Mesendoderm (in vitro differentiated cells): Measurements from ENCODE around the gene CD47.

Source experiments
- DNase-seq: peaks from one replicate; pipeline ENCODE4 v3.0.0; 2013
- H2AK5ac ChIP-seq: 2 replicates; pipeline ENCODE4 v1.6.1; 2013; ENCODE audit warnings: low read length, inconsistent platforms
- H2BK120ac ChIP-seq: 2 replicates; pipeline ENCODE4 v1.6.1; 2013; ENCODE audit warnings: low read depth, mild to moderate bottlenecking, low read length, moderate library complexity, mixed read lengths
- H2BK15ac ChIP-seq: replicated peaks from 2 replicates; pipeline ENCODE4 v1.6.1; 2013; ENCODE audit warnings: low read depth, mild to moderate bottlenecking, moderate library complexity
- H2BK5ac ChIP-seq: 2 replicates; pipeline ENCODE4 v1.6.1; 2013; ENCODE audit warnings: low read length, inconsistent platforms
- H3K18ac ChIP-seq: 2 replicates; pipeline ENCODE4 v1.6.1; 2013; ENCODE audit warnings: mild to moderate bottlenecking, low read length, mixed read lengths
- H3K23ac ChIP-seq: one replicate; pipeline ENCODE4 v1.6.1; 2013; ENCODE audit warnings: low read length
- H3K27ac ChIP-seq: 2 replicates; pipeline ENCODE4 v1.5.1; 2013; ENCODE audit warnings: low read depth, mild to moderate bottlenecking, inconsistent platforms, low read length, moderate library complexity
- H3K27me3 ChIP-seq: 2 replicates; pipeline ENCODE4 v1.6.1; 2013; ENCODE audit warnings: low read length, control low read depth, mild to moderate bottlenecking, inconsistent platforms; ENCODE audit not compliant: insufficient read depth, poor library complexity
- H3K36me3 ChIP-seq: 2 replicates; pipeline ENCODE4 v1.6.1; 2013; ENCODE audit warnings: low read length, inconsistent platforms; ENCODE audit not compliant: control insufficient read depth, insufficient read depth
- H3K4ac ChIP-seq: one replicate; pipeline ENCODE4 v1.6.1; 2013; ENCODE audit warnings: low read depth, mild to moderate bottlenecking, low read length, moderate library complexity
- H3K4me1 ChIP-seq: 2 replicates; pipeline ENCODE4 v1.6.1; 2013; ENCODE audit warnings: low read depth, low read length, inconsistent platforms; ENCODE audit not compliant: control insufficient read depth
- H3K4me2 ChIP-seq: 2 replicates; pipeline ENCODE4 v1.6.1; 2013; ENCODE audit warnings: low read length
- H3K4me3 ChIP-seq: 2 replicates; pipeline ENCODE4 v1.5.1; 2013; ENCODE audit warnings: mild to moderate bottlenecking, low read length
- H3K56ac ChIP-seq: one replicate; pipeline ENCODE4 v1.6.1; 2013; ENCODE audit warnings: low read length
- H3K79me1 ChIP-seq: 2 replicates; pipeline ENCODE4 v1.6.1; 2013; ENCODE audit warnings: low read length, inconsistent platforms
- H3K79me2 ChIP-seq: 2 replicates; pipeline ENCODE4 v1.6.1; 2013; ENCODE audit warnings: mild to moderate bottlenecking, low read length; ENCODE audit not compliant: control insufficient read depth, insufficient read depth
- H3K9ac ChIP-seq: 2 replicates; pipeline ENCODE4 v1.6.1; 2013; ENCODE audit warnings: low read length, inconsistent platforms
- H4K5ac ChIP-seq: one replicate; pipeline ENCODE4 v1.6.1; 2013; ENCODE audit warnings: low read length
- H4K8ac ChIP-seq: one replicate; pipeline ENCODE4 v1.6.1; 2013; ENCODE audit warnings: low read depth, mild to moderate bottlenecking, control low read depth, low read length, moderate library complexity
- WGBS: extraction: QIAGEN DNeasy Blood & Tissue Kit; methylation state at CpG from one replicate; pipeline ENCODE4 v1.1.7; 2013; ENCODE audit warnings: low lambda C conversion rate, missing lambda C conversion rate; ENCODE audit not compliant: insufficient coverage; ENCODE audit errors: extremely low coverage; 5-methylcytosine and 5-hydroxymethylcytosine counted together

The CD47 gene

DNA sequence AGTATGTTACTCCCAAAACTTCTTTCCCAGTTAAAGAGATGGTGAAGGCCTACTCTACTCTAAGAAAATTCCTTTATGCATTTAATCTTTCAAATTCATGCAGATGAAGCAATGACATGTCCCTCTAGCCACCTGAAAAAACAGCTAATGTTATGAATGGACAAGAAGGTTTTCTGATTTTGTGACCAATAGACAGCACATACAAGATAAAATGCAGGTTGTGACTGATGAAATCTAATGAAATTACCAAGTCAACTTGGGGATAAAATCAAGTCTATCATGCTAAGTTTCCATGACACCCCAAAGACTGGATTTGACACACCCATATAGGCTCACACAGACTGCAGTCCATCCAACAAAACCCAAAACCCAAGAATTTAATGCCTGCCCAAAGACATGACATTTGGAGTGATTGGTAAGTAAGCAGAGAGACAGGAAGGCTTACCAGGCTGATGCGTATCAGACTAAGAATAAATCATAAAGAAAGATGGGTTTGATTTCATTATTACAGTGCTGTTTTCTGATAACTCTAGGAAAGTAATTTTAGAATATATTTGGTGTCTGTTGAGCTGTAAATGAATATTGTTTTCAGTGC, 26.4 kb downstream of the CD47 start:
- Histone ChIP-seq H3K4me3 (no peak overlapping the region), H3K27me3 (no peaks in the 10 kb centered on the region), H3K4me2 (no peak overlapping the region), H3K18ac (no peak overlapping the region), H2BK15ac (no peak overlapping the region), H2BK5ac (no peak overlapping the region), H3K79me2 (no peaks in the 10 kb centered on the region), H4K5ac (no peak overlapping the region), H3K27ac (no peak overlapping the region), H3K36me3 (no peaks in the 10 kb centered on the region), H4K8ac (no peak overlapping the region), H3K56ac (no peak overlapping the region), H3K4ac (no peak overlapping the region), H3K23ac (no peak overlapping the region), H3K79me1 (no peaks in the 10 kb centered on the region), H2AK5ac (no peak overlapping the region), H3K4me1 (no peaks in the 10 kb centered on the region), H2BK120ac (no peak overlapping the region), H3K9ac (no peak overlapping the region)
- no CpG with 5 or more reads among the region's 1 CpG for WGBS
- DNase-seq: no peak

DNA sequence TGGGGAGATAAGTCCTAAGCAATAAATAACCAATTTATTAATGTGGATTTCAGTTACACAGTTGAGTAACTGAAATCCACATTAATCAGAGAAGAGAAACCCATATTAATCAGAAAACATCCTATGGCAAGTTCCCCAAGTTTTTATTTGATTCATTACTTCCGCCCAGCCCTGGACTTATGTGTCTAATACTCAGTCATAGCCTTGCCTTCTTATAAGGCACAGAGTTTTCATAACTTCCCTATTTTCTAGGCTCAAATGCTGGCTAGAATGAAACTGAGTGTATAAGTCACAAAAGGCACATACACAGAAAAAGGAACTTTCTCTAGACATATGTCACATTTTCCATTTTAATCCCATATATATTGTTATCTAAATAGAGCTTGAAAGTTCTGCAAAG, 28.8 kb downstream of the CD47 start:
- no peak overlapping the region for H4K5ac ChIP-seq
- no peak overlapping the region for H3K18ac ChIP-seq
- H3K56ac ChIP-seq: no peak overlapping the region
- no peaks in the 10 kb centered on the region for H3K36me3 ChIP-seq
- no peak overlapping the region for H3K27ac ChIP-seq
- H3K4me2 ChIP-seq: no peak overlapping the region
- H4K8ac ChIP-seq: no peak overlapping the region
- no peaks in the 10 kb centered on the region for H3K79me1 ChIP-seq
- H3K27me3 ChIP-seq: no peaks in the 10 kb centered on the region
- no peak overlapping the region for H3K9ac ChIP-seq
- H2AK5ac ChIP-seq: no peak overlapping the region
- H3K79me2 ChIP-seq: no peaks in the 10 kb centered on the region
- no peak overlapping the region for H2BK120ac ChIP-seq
- WGBS: no CpG with 5 or more reads among the region's 1 CpG
- no peak overlapping the region for H3K4me3 ChIP-seq
- DNase-seq: no peak
- no peak overlapping the region for H2BK5ac ChIP-seq
- H3K4me1 ChIP-seq: no peaks in the 10 kb centered on the region
- no peak overlapping the region for H2BK15ac ChIP-seq
- H3K4ac ChIP-seq: no peak overlapping the region
- H3K23ac ChIP-seq: no peak overlapping the region

DNA sequence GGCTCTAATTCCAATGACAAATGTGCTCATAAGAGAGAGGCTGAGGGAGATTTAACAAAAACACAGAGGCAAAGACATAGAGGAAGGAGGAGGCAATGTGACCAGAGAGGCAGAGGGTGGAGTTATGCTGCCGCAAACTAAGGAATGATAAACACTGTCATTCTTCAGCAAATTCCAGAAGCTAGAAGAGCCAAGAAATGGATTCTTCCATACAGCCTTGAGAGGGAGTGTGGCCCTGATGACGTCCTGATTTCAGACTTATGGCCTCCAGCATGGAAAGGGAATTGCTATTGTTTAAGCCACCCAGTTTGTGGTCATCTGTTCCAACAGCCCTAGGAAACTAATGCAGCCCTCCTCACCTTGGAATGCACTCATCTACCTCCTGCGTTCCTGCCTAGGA, 30.5 kb downstream of the CD47 start:
- no peak overlapping the region for H4K5ac ChIP-seq
- no peak overlapping the region for H3K56ac ChIP-seq
- no peak overlapping the region for H3K18ac ChIP-seq
- WGBS: no CpG with 5 or more reads among the region's 3 CpGs
- no peaks in the 10 kb centered on the region for H3K36me3 ChIP-seq
- H3K27ac ChIP-seq: no peak overlapping the region
- no peaks in the 10 kb centered on the region for H3K4me1 ChIP-seq
- H2BK120ac ChIP-seq: no peak overlapping the region
- no peak overlapping the region for H4K8ac ChIP-seq
- H3K9ac ChIP-seq: no peak overlapping the region
- H3K4me2 ChIP-seq: no peak overlapping the region
- peak; percentile 22 for DNase-seq
- H2BK5ac ChIP-seq: no peak overlapping the region
- no peak overlapping the region for H2BK15ac ChIP-seq
- no peak overlapping the region for H3K4me3 ChIP-seq
- no peaks in the 10 kb centered on the region for H3K27me3 ChIP-seq
- H3K4ac ChIP-seq: no peak overlapping the region
- no peaks in the 10 kb centered on the region for H3K79me2 ChIP-seq
- H2AK5ac ChIP-seq: no peak overlapping the region
- no peak overlapping the region for H3K23ac ChIP-seq
- no peaks in the 10 kb centered on the region for H3K79me1 ChIP-seq

DNA sequence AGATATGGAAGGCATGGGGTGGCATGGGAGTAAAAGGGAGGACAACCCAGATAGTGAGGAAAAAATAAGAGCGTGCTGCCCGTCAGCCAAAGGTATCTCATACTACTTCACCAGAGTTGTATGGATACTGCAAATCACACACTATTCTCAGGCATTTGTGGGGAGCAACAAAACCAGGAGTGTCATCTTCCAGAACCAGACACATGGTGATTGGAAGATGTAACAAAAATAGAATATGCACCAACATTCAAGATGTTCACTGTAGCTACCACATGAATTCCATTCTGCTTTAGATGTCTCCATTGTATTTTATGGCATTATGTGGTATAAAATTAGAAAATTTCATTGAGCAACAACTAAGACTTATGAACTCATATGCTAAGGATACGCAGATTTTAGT, 34.9 kb downstream of the CD47 start:
- no peaks in the 10 kb centered on the region for H3K79me2 ChIP-seq
- no peak overlapping the region for H3K4ac ChIP-seq
- no peak overlapping the region for H3K18ac ChIP-seq
- WGBS: no CpG with 5 or more reads among the region's 3 CpGs
- no peak overlapping the region for H3K23ac ChIP-seq
- no peak overlapping the region for H3K4me2 ChIP-seq
- no peak overlapping the region for H2BK15ac ChIP-seq
- no peak overlapping the region for H3K9ac ChIP-seq
- no peaks in the 10 kb centered on the region for H3K4me1 ChIP-seq
- no peaks in the 10 kb centered on the region for H3K36me3 ChIP-seq
- H4K8ac ChIP-seq: no peak overlapping the region
- H3K27ac ChIP-seq: no peak overlapping the region
- no peak overlapping the region for H3K4me3 ChIP-seq
- H4K5ac ChIP-seq: no peak overlapping the region
- DNase-seq: no peak
- no peaks in the 10 kb centered on the region for H3K27me3 ChIP-seq
- no peak overlapping the region for H2AK5ac ChIP-seq
- no peak overlapping the region for H3K56ac ChIP-seq
- H2BK120ac ChIP-seq: no peak overlapping the region
- no peaks in the 10 kb centered on the region for H3K79me1 ChIP-seq
- no peak overlapping the region for H2BK5ac ChIP-seq

DNA sequence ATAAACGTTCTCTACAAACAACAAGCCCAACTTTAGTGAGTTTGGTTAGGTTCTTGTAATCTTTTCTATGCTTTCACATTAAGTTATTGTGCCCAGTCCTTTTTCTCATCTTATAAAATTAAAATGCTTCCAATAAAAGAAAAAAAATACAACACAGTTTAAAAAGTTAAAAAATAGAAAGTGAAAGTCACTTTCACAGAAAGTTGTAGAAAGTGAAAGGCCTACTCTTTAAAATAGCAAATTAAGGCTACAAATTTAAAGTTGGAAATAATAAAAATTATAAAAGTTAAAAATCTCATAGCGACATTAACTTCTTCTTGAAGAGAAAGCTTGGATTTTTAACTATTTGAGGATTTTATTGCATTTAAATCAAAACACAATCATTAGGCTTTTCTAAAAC, 35.9 kb downstream of the CD47 start:
- Histone ChIP-seq H3K27ac (no peak overlapping the region), H2AK5ac (no peak overlapping the region), H3K79me1 (no peaks in the 10 kb centered on the region), H4K8ac (no peak overlapping the region), H3K27me3 (no peaks in the 10 kb centered on the region), H3K56ac (no peak overlapping the region), H3K79me2 (no peaks in the 10 kb centered on the region), H3K23ac (no peak overlapping the region), H3K9ac (no peak overlapping the region), H3K4me1 (no peaks in the 10 kb centered on the region), H3K4me2 (no peak overlapping the region), H2BK120ac (no peak overlapping the region), H3K4me3 (no peak overlapping the region), H4K5ac (no peak overlapping the region), H2BK15ac (no peak overlapping the region), H3K4ac (no peak overlapping the region), H3K36me3 (no peaks in the 10 kb centered on the region), H2BK5ac (no peak overlapping the region), H3K18ac (no peak overlapping the region)
- no CpG with 5 or more reads among the region's 2 CpGs for WGBS
- no peak for DNase-seq

DNA sequence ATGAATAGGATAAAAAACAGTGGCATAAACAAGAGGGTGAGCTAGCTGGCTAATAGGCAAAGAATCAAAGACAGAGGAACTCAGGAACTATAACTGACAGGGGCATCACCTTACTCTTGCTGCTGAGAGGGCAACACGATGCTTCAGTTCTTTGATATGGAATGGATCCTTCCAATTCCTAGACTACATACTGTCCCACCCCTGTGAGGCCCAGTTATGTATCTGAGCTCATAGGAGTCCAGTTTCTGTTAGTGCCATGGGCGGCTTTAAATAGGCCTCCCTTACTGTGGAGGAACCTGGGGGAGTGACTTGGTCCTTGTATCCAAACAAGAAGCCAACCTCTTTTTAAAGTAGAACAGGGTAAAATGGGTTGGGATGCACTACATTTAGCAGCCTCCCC, 37.3 kb downstream of the CD47 start:
- H3K18ac ChIP-seq: no peak overlapping the region
- DNase-seq: no peak
- H2BK120ac ChIP-seq: no peak overlapping the region
- no peak overlapping the region for H3K9ac ChIP-seq
- no peak overlapping the region for H3K4me2 ChIP-seq
- no peak overlapping the region for H3K23ac ChIP-seq
- H3K79me1 ChIP-seq: no peaks in the 10 kb centered on the region
- H3K79me2 ChIP-seq: no peaks in the 10 kb centered on the region
- no peaks in the 10 kb centered on the region for H3K27me3 ChIP-seq
- no peak overlapping the region for H4K8ac ChIP-seq
- no peak overlapping the region for H3K56ac ChIP-seq
- H3K36me3 ChIP-seq: no peaks in the 10 kb centered on the region
- H3K4ac ChIP-seq: no peak overlapping the region
- no peak overlapping the region for H2BK15ac ChIP-seq
- no peak overlapping the region for H2BK5ac ChIP-seq
- WGBS: no CpG with 5 or more reads among the region's 2 CpGs
- H3K4me3 ChIP-seq: no peak overlapping the region
- no peak overlapping the region for H4K5ac ChIP-seq
- H3K4me1 ChIP-seq: no peaks in the 10 kb centered on the region
- H2AK5ac ChIP-seq: no peak overlapping the region
- no peak overlapping the region for H3K27ac ChIP-seq
